H9 (cell line): ENCODE measurements around the gene GALR3. TPM values are rescaled to one million over a fixed set of nuclear protein-coding genes. Genes with fewer than 3 reads are reported as not detected.
A peak's percentile ranks its signal among the peaks of the same experiment; 100 is the strongest.

ENCODE experiments used
- DNase-seq: peaks from one replicate; pipeline ENCODE4 v3.0.0-alpha.2; 2017
- H2AFZ ChIP-seq: one replicate; pipeline ENCODE4 v1.6.1; 2013; ENCODE audit warnings: mild to moderate bottlenecking, low read length, control low read depth, moderate library complexity
- H2AK5ac ChIP-seq: 2 replicates; pipeline ENCODE4 v1.6.1; 2013; ENCODE audit warnings: low read length, control low read depth, mixed read lengths; ENCODE audit not compliant: insufficient read length
- H2BK120ac ChIP-seq: one replicate; pipeline ENCODE4 v1.6.1; 2013; ENCODE audit warnings: low read depth, mild to moderate bottlenecking, low read length, control low read depth, inconsistent platforms; ENCODE audit not compliant: poor library complexity, severe bottlenecking
- H2BK12ac ChIP-seq: 2 replicates; pipeline ENCODE4 v1.6.1; 2013; ENCODE audit warnings: low read length, control low read depth, mixed read lengths, low read depth; ENCODE audit not compliant: insufficient read length
- H2BK15ac ChIP-seq: 2 replicates; pipeline ENCODE4 v1.6.1; 2013; ENCODE audit warnings: low read depth, low read length, control low read depth
- H2BK20ac ChIP-seq: one replicate; pipeline ENCODE4 v1.6.1; 2013; ENCODE audit warnings: low read depth, mild to moderate bottlenecking, low read length, control low read depth, inconsistent platforms; ENCODE audit not compliant: poor library complexity, severe bottlenecking
- H2BK5ac ChIP-seq: 2 replicates; pipeline ENCODE4 v1.6.1; 2013; ENCODE audit warnings: low read length, control low read depth, mixed read lengths; ENCODE audit not compliant: insufficient read length
- H3K14ac ChIP-seq: 2 replicates; pipeline ENCODE4 v1.6.1; 2013; ENCODE audit warnings: low read length, control low read depth; ENCODE audit not compliant: insufficient read depth
- H3K18ac ChIP-seq: 2 replicates; pipeline ENCODE4 v1.6.1; 2013; ENCODE audit warnings: low read depth, mild to moderate bottlenecking, mixed read lengths, low read length, control low read depth; ENCODE audit not compliant: insufficient read length
- H3K23ac ChIP-seq: 2 replicates; pipeline ENCODE4 v1.6.1; 2013; ENCODE audit warnings: low read length, control low read depth, mixed read lengths, low read depth; ENCODE audit not compliant: insufficient read length
- H3K23me2 ChIP-seq: 2 replicates; pipeline ENCODE4 v1.6.1; 2013; ENCODE audit warnings: low read depth, mild to moderate bottlenecking, mixed read lengths, low read length, control low read depth; ENCODE audit not compliant: insufficient read length, poor library complexity, severe bottlenecking
- H3K27ac ChIP-seq: 2 replicates; pipeline ENCODE4 v1.5.1; 2013; ENCODE audit warnings: low read length, control low read depth, mixed read lengths, low read depth; ENCODE audit not compliant: insufficient read length
- H3K27me3 ChIP-seq: 2 replicates; pipeline ENCODE4 v1.6.1; 2013; ENCODE audit warnings: low read length, control low read depth, inconsistent platforms; ENCODE audit not compliant: insufficient read depth
- H3K4ac ChIP-seq: 2 replicates; pipeline ENCODE4 v1.6.1; 2013; ENCODE audit warnings: low read depth, mild to moderate bottlenecking, control low read depth, inconsistent platforms, low read length, moderate library complexity
- H3K4me1 ChIP-seq: 2 replicates; pipeline ENCODE4 v1.6.1; 2013; ENCODE audit warnings: low read length, control low read depth, inconsistent platforms; ENCODE audit not compliant: insufficient read depth
- H3K4me2 ChIP-seq: 2 replicates; pipeline ENCODE4 v1.6.1; 2013; ENCODE audit warnings: low read length, control low read depth, mixed read lengths; ENCODE audit not compliant: insufficient read length, insufficient read depth
- H3K56ac ChIP-seq: 2 replicates; pipeline ENCODE4 v1.6.1; 2013; ENCODE audit warnings: low read depth, mild to moderate bottlenecking, mixed read lengths, low read length, control low read depth; ENCODE audit not compliant: insufficient read length
- H3K79me1 ChIP-seq: 2 replicates; pipeline ENCODE4 v1.6.1; 2013; ENCODE audit warnings: low read depth, mild to moderate bottlenecking, moderate library complexity, low read length, control low read depth, inconsistent platforms; ENCODE audit not compliant: insufficient read depth, poor library complexity, severe bottlenecking
- H3K79me2 ChIP-seq: 2 replicates; pipeline ENCODE4 v1.6.1; 2013; ENCODE audit warnings: low read length, control low read depth, inconsistent platforms; ENCODE audit not compliant: insufficient read depth
- H3K9ac ChIP-seq: 2 replicates; pipeline ENCODE4 v1.6.1; 2013; ENCODE audit warnings: low read length, control low read depth, mixed read lengths; ENCODE audit not compliant: insufficient read length; ENCODE audit errors: extremely low read depth
- H3K9me3 ChIP-seq: one replicate; pipeline ENCODE4 v1.6.1; 2013; ENCODE audit warnings: low read depth, low read length, inconsistent platforms; ENCODE audit not compliant: control insufficient read depth
- H3T11ph ChIP-seq: one replicate; pipeline ENCODE4 v1.6.1; 2013; ENCODE audit warnings: mild to moderate bottlenecking, low read length, control low read depth, inconsistent platforms
- H4K20me1 ChIP-seq: one replicate; pipeline ENCODE4 v1.6.1; 2013; ENCODE audit not compliant: control insufficient read depth, insufficient read length, insufficient read depth
- H4K5ac ChIP-seq: 2 replicates; pipeline ENCODE4 v1.6.1; 2013; ENCODE audit warnings: low read depth, mild to moderate bottlenecking, mixed read lengths, low read length, control low read depth; ENCODE audit not compliant: insufficient read length
- H4K8ac ChIP-seq: replicated peaks from 2 replicates; pipeline ENCODE4 v1.6.1; 2013; ENCODE audit warnings: low read length, control low read depth, mixed read lengths, low read depth; ENCODE audit not compliant: insufficient read length
- H4K91ac ChIP-seq: 2 replicates; pipeline ENCODE4 v1.6.1; 2013; ENCODE audit warnings: low read depth, mild to moderate bottlenecking, moderate library complexity, mixed read lengths, low read length, control low read depth; ENCODE audit not compliant: insufficient read length
- H3K27ac Mint-ChIP-seq, 3 experiments: 2 replicates in 2 of 3; 3 replicates in 1 of 3; pipeline ENCODE4 v1.8.0; 2020 to 2021; ENCODE audit warnings: mixed read lengths in 3 of 3, mild to moderate bottlenecking in 1 of 3, moderate library complexity in 1 of 3
- H3K27me3 Mint-ChIP-seq: 2 replicates; pipeline ENCODE4 v1.8.0; 2021; ENCODE audit warnings: low read depth, mild to moderate bottlenecking, moderate library complexity, mixed read lengths
- H3K36me3 Mint-ChIP-seq, 3 experiments: 2 replicates in 2 of 3; 3 replicates in 1 of 3; pipeline ENCODE4 v1.8.0; 2020 to 2021; ENCODE audit warnings: low read depth in 3 of 3, mixed read lengths in 3 of 3; ENCODE audit not compliant: insufficient read depth in 1 of 3
- H3K4me1 Mint-ChIP-seq, 2 experiments: 2 replicates each; pipeline ENCODE4 v1.8.0; 2020; ENCODE audit warnings: mixed read lengths in 2 of 2
- H3K4me3 Mint-ChIP-seq, 2 experiments: 2 replicates in 1 of 2; 3 replicates in 1 of 2; pipeline ENCODE4 v1.8.0; 2020 to 2021; ENCODE audit warnings: mild to moderate bottlenecking in 2 of 2, mixed read lengths in 2 of 2, moderate library complexity in 1 of 2
- H3K9me3 Mint-ChIP-seq, 2 experiments: 2 replicates in 1 of 2; 3 replicates in 1 of 2; pipeline ENCODE4 v1.8.0; 2020; ENCODE audit warnings: mild to moderate bottlenecking in 2 of 2, mixed read lengths in 2 of 2, moderate library complexity in 1 of 2
- CTCF ChIP-seq: fragments of 200-600 bp; sonication (generic); conservative IDR thresholded peaks from 3 replicates; pipeline ENCODE4 v1.8.0; 2021; ENCODE audit warnings: antibody characterized with exemption, mild to moderate bottlenecking
- WGBS: extraction: QIAGEN DNeasy Blood & Tissue Kit; methylation state at CpG from one replicate; pipeline ENCODE4 v1.1.7; 2013; ENCODE audit warnings: missing lambda C conversion rate, low lambda C conversion rate, mixed read lengths; ENCODE audit not compliant: insufficient read length; ENCODE audit errors: extremely low coverage; 5-methylcytosine and 5-hydroxymethylcytosine counted together
- total RNA-seq: library from RNA; stranded (reverse); gene quantifications from 2 replicates; pipeline ENCODE4 v1.2.1, GENCODE V29; 2021

The GALR3 gene
- total RNA-seq, 1 experiment from 2014 or later = 0.59 TPM

- H3K4ac ChIP-seq = no peak overlapping the region
- no peak overlapping the region for H2BK15ac ChIP-seq
- 0 out of 2 replicates have a peak, but pooled peaks cover 2% of the 10 kb centered on the region for H3K27me3 ChIP-seq
- peaks cover 4% of the 10 kb centered on the region for H3K79me2 ChIP-seq
- H3K14ac ChIP-seq = no peak overlapping the region
- H3K79me1 ChIP-seq = peaks cover 2% of the 10 kb centered on the region
- H3K18ac ChIP-seq = no peak overlapping the region
- no peak overlapping the region for H3K56ac ChIP-seq
- H2BK5ac ChIP-seq = no peak overlapping the region
- Mint-ChIP-seq H3K4me1 (peaks cover 16 to 18% of the 10 kb centered on the region in 2 experiments; a peak in 3 of 4 replicates), H3K9me3 (no peaks in the 10 kb centered on the region), H3K27ac (no peak overlapping the region), H3K4me3 (peak overlapping the region; percentile 81 to 85), H3K27me3 (no peaks in the 10 kb centered on the region), H3K36me3 (peaks cover 5 to 16% (median 9%) of the 10 kb centered on the region in 3 experiments; a peak in 6 of 7 replicates)
- H2AK5ac ChIP-seq = no peak overlapping the region
- no peak overlapping the region for H3K4me2 ChIP-seq
- peaks cover 4% of the 10 kb centered on the region for H3K23me2 ChIP-seq
- H2AFZ ChIP-seq = no peak overlapping the region
- no peak overlapping the region for H2BK12ac ChIP-seq
- H3K23ac ChIP-seq = no peak overlapping the region
- no peak overlapping the region for H4K5ac ChIP-seq
- H3K27ac ChIP-seq = no peak overlapping the region
- H3T11ph ChIP-seq = no peak overlapping the region
- H2BK20ac ChIP-seq = no peak overlapping the region
- H3K9ac ChIP-seq = no peak overlapping the region
- H4K20me1 ChIP-seq = no peaks in the 10 kb centered on the region
- H2BK120ac ChIP-seq = no peak overlapping the region
- no peaks in the 10 kb centered on the region for H3K9me3 ChIP-seq
- no peak overlapping the region for H4K91ac ChIP-seq
- no peak for TF ChIP-seq CTCF
- no peaks in the 10 kb centered on the region for H3K4me1 ChIP-seq
- no peak overlapping the region for H4K8ac ChIP-seq
- no CpG with 5 or more reads among the region's 6 CpGs for WGBS
- no peak for DNase-seq
These were observed 21.7 kb downstream of the GALR3 start for GRCh38 chr22:37844904-37845329.
